K562 (cell line): Measurements from ENCODE around the gene PARD3. TPM values are rescaled to one million over a fixed set of nuclear protein-coding genes. Genes with fewer than 3 reads are reported as not detected.

ENCODE experiments used
- ATAC-seq: fragments of 200-7000 bp; cut with Tn5 transposase; 3 replicates; pipeline ENCODE4 v1.9.1; 2020; ENCODE audit warnings: moderate library complexity
- BruUV-seq: library from RNA; stranded (reverse); fragments of 400-500 nt; replicated peaks from 2 replicates; lab custom pipeline; 2021; lab: Mats Ljungman, UMichigan
- CTCF ChIA-PET: fragments of 300-600 bp; formaldehyde crosslinking; extraction: SDS; loops from one replicate; lab custom pipeline; 2021; ENCODE audit warnings: low intra/inter-chr PET ratio; lab: Yijun Ruan, JAX
- POLR2A ChIA-PET: fragments of 300-600, 350-650 bp; sonication (Branson Sonifier 250); formaldehyde crosslinking; extraction: SDS; loops from one replicate; lab custom pipeline; 2021; ENCODE audit warnings: antibody characterized with exemption, inconsistent platforms; lab: Yijun Ruan, JAX
- DNase-seq, 4 experiments: peaks; one replicate each; pipeline versions ENCODE4 v3.0.0 to v3.0.0-alpha.2; 2011 to 2018; ENCODE audit warnings: low spot score in 3 of 4, mixed read lengths in 3 of 4; ENCODE audit errors: extremely low read depth in 1 of 4
- FAIRE-seq: peaks from 2 replicates; lab custom pipeline; 2011; peaks lifted over from hg19 to GRCh38; lab: Jason Lieb, UNC
- H2AFZ ChIP-seq: 2 replicates; pipeline ENCODE4 v1.6.0; 2011; ENCODE audit warnings: low read depth, low read length, control low read depth, inconsistent platforms
- H3K27ac ChIP-seq: fragments of 200-600 bp; 3 replicates; pipeline ENCODE4 v1.8.0; 2011; ENCODE audit warnings: low read depth, mild to moderate bottlenecking, control low read depth, inconsistent platforms, low read length, moderate library complexity, mixed read lengths; ENCODE audit errors: extremely low read depth
- H3K27me3 ChIP-seq, 2 experiments: fragments of 300-600 bp in 1 of 2; 2 replicates in 1 of 2; 3 replicates in 1 of 2; pipeline versions ENCODE4 v1.6.0 to v1.8.0; 2011; ENCODE audit warnings: inconsistent platforms in 2 of 2, low read length in 2 of 2, mild to moderate bottlenecking in 1 of 2, mixed read lengths in 1 of 2, moderate library complexity in 1 of 2; ENCODE audit not compliant: control insufficient read depth in 2 of 2, insufficient read depth in 2 of 2
- H3K36me3 ChIP-seq: fragments of 300-600 bp; 3 replicates; pipeline ENCODE4 v1.8.0; 2011; ENCODE audit warnings: mild to moderate bottlenecking, low read length, inconsistent platforms; ENCODE audit not compliant: control insufficient read depth, insufficient read depth
- H3K4me1 ChIP-seq, 2 experiments: fragments of 200-600 bp in 1 of 2; replicated peaks in 1 of 2; 2 replicates in 1 of 2; 3 replicates in 1 of 2; pipeline versions ENCODE4 v1.5.1 to v1.8.0; 2011; ENCODE audit warnings: inconsistent platforms in 2 of 2, low read length in 2 of 2, mild to moderate bottlenecking in 1 of 2, mixed read lengths in 1 of 2, moderate library complexity in 1 of 2; ENCODE audit not compliant: control insufficient read depth in 2 of 2, insufficient read depth in 2 of 2
- H3K4me2 ChIP-seq: 2 replicates; pipeline ENCODE4 v1.6.1; 2011; ENCODE audit warnings: low read length, control low read depth, inconsistent platforms, mixed read lengths; ENCODE audit not compliant: insufficient read depth
- H3K4me3 ChIP-seq: fragments of 200-600 bp; sonication (generic), shearing (Covaris generic); 2 replicates; pipeline ENCODE4 v1.5.1; 2016; ENCODE audit warnings: control low read depth, inconsistent platforms
- H3K79me2 ChIP-seq: fragments of 200-600 bp; 3 replicates; pipeline ENCODE4 v1.8.0; 2011; ENCODE audit warnings: low read length, inconsistent platforms; ENCODE audit not compliant: control insufficient read depth, insufficient read depth
- H3K9ac ChIP-seq, 2 experiments: 2 replicates each; pipeline versions ENCODE4 v1.6.0 to v1.6.1; 2011; ENCODE audit warnings: low read depth in 2 of 2, low read length in 2 of 2, control low read depth in 1 of 2, inconsistent platforms in 1 of 2, mild to moderate bottlenecking in 1 of 2, mixed read lengths in 1 of 2; ENCODE audit not compliant: insufficient read depth in 1 of 2
- H3K9me1 ChIP-seq: one replicate; pipeline ENCODE4 v1.6.0; 2011; ENCODE audit warnings: inconsistent platforms, mild to moderate bottlenecking, low read length, moderate library complexity; ENCODE audit not compliant: control insufficient read depth, insufficient read depth
- H3K9me3 ChIP-seq: replicated peaks from 2 replicates; pipeline ENCODE4 v1.5.1; 2011; ENCODE audit warnings: low read depth, low read length, inconsistent platforms; ENCODE audit not compliant: control insufficient read depth, insufficient read depth
- H4K20me1 ChIP-seq: replicated peaks from 2 replicates; pipeline ENCODE4 v1.6.1; 2011; ENCODE audit warnings: low read length, inconsistent platforms, mixed read lengths; ENCODE audit not compliant: control insufficient read depth, insufficient read depth
- BRF1 ChIP-seq: IDR thresholded peaks from 3 replicates; pipeline ENCODE4 v1.6.1; 2011; ENCODE audit warnings: borderline replicate concordance, mild to moderate bottlenecking; ENCODE audit not compliant: insufficient read length; ENCODE audit errors: extremely low read depth
- GTF2E2 ChIP-seq: fragments of 200-800 bp; sonication (Bioruptor generic); IDR thresholded peaks from 2 replicates; pipeline ENCODE4 v1.6.1; 2016; ENCODE audit warnings: missing genetic modification characterization, missing compliant biosample characterization
- HDAC8 ChIP-seq: fragments of 450-650 bp; IDR thresholded peaks from 2 replicates; pipeline ENCODE4 v1.6.1; 2016; ENCODE audit warnings: mild to moderate bottlenecking, missing genetic modification characterization, moderate library complexity, missing compliant biosample characterization
- HNRNPL ChIP-seq: fragments of 200-400 bp; formaldehyde crosslinking; IDR thresholded peaks from 2 replicates; pipeline ENCODE4 v1.6.1; 2017; ENCODE audit warnings: low read depth, mild to moderate bottlenecking, low read length
- NCOA1 ChIP-seq: fragments of 450-650 bp; IDR thresholded peaks from 2 replicates; pipeline ENCODE4 v1.6.1; 2016; ENCODE audit warnings: low read depth
- SMARCA4 ChIP-seq: fragments of 450-650 bp; IDR thresholded peaks from 2 replicates; pipeline ENCODE4 v1.6.1; 2016
- SMARCC2 ChIP-seq: fragments of 450-650 bp; IDR thresholded peaks from 2 replicates; pipeline ENCODE4 v1.6.1; 2017; ENCODE audit warnings: antibody characterized with exemption, moderate library complexity, mild to moderate bottlenecking, low read depth
- SMARCE1 ChIP-seq: fragments of 450-650 bp; IDR thresholded peaks from 2 replicates; pipeline ENCODE4 v1.7.1; 2016; ENCODE audit warnings: mild to moderate bottlenecking
- SPI1 ChIP-seq: IDR thresholded peaks from 2 replicates; pipeline ENCODE4 v1.6.1; 2011; ENCODE audit warnings: low read depth, low read length, control low read depth, borderline replicate concordance
- TAF9B ChIP-seq: fragments of 450-650 bp; IDR thresholded peaks from 2 replicates; pipeline ENCODE4 v1.6.1; 2018; ENCODE audit warnings: mild to moderate bottlenecking; ENCODE audit not compliant: partially characterized antibody
- THAP7 ChIP-seq: fragments of 250-450 bp; sonication (Bioruptor Pico); IDR thresholded peaks from 2 replicates; pipeline ENCODE4 v1.5.0; 2021
- ZFP91 ChIP-seq: sonication (generic); formaldehyde crosslinking; IDR thresholded peaks from 2 replicates; pipeline ENCODE4 v1.8.0; 2022; ENCODE audit warnings: mild to moderate bottlenecking, missing genetic modification reagents
- ZNF212 ChIP-seq: fragments of 450-650 bp; formaldehyde crosslinking; IDR thresholded peaks from 2 replicates; pipeline ENCODE4 v1.4.0; 2020; ENCODE audit warnings: mild to moderate bottlenecking
- ZNF224 ChIP-seq: sonication (generic); formaldehyde crosslinking; IDR thresholded peaks from 2 replicates; pipeline ENCODE4 v1.8.0; 2022; ENCODE audit warnings: mild to moderate bottlenecking, missing genetic modification reagents
- WGBS: fragments of 100-300 bp; shearing (Covaris generic); methylation state at CpG from one replicate; pipeline ENCODE4 v1.1.6; 2016; ENCODE audit warnings: low coverage, mixed read lengths; ENCODE audit not compliant: insufficient coverage; ENCODE audit errors: missing lambda C conversion rate; 5-methylcytosine and 5-hydroxymethylcytosine counted together
- in situ Hi-C: fragments of 300-500 bp; cut with MboI; formaldehyde crosslinking; loops from 4 replicates; pipeline ENCODE4 v1.15.0; 2018; ENCODE audit warnings: inconsistent platforms, mixed read lengths
- intact Hi-C: fragments of 100-400 bp; cut with micrococcal nuclease; formaldehyde crosslinking; loops from 2 replicates; pipeline ENCODE4 v1.14.2; 2022
- polyA plus RNA-seq, 8 experiments: library from polyadenylated mRNA; depleted of rRNA in 4 of 8; stranded (reverse) in 5 of 8; unstranded in 3 of 8; fragments of >200 nt; fragmentation: Nextera tagmentation in 2 of 8; fragmentation: Illumina TruSeq in 1 of 8; extraction: Ambion mirVana in 2 of 8; extraction: Trizol in 1 of 8; gene quantifications; 2 replicates each; pipeline versions ENCODE4 v1.2.1 to v1.2.3, GENCODE V29; 2011 to 2014; ENCODE audit warnings: inconsistent platforms in 1 of 8, missing spikeins in 1 of 8
- total RNA-seq, 7 experiments: library from RNA; depleted of rRNA in 6 of 7; stranded (reverse); fragments of >200 nt in 6 of 7; fragmentation: Illumina TruSeq in 2 of 7; extraction: Trizol in 2 of 7; gene quantifications; 2 replicates each; pipeline versions ENCODE4 v1.2.1 to v1.2.3, GENCODE V29; 2011 to 2021; ENCODE audit warnings: low replicate concordance in 1 of 7

Gene PARD3
- total and polyA plus RNA-seq, 9 of the 15 experiments (the other 6 are each of a cell fraction or from before 2014, with no cell fraction given), result 2.7 to 11.7 (median 7.7) TPM

GRCh38 chr10:34486008-34486407 lies 329.1 kb downstream of the PARD3 start:
- ATAC-seq, result no peak
- BruUV-seq, result no TSS peak
- POLR2A ChIA-PET, result no interaction called here

GRCh38 chr10:34484164-34484563 lies 330.9 kb downstream of the PARD3 start:
- WGBS, result 9% methylated on average over 4 of the region's 4 CpGs
- TF ChIP-seq GTF2E2 (tag), result no peak
- no peak for TF ChIP-seq HDAC8 (tag)
- TF ChIP-seq HNRNPL, result no peak
- no peak for TF ChIP-seq ZNF224
- no peak for TF ChIP-seq SMARCC2
- no peak for TF ChIP-seq THAP7 (CRISPR knock-in tag)
- TF ChIP-seq SMARCE1, result no peak
- TF ChIP-seq ZNF212 (CRISPR knock-in tag), result no peak
- TF ChIP-seq BRF1, result no peak
- no peak for TF ChIP-seq NCOA1
- no peak for TF ChIP-seq SPI1
- TF ChIP-seq TAF9B, result no peak

More at GRCh38 chr10:34486008-34486407, 329.1 kb downstream of the PARD3 start:
- no peak for TF ChIP-seq SMARCA4
- TF ChIP-seq ZFP91 (CRISPR knock-in tag), result no peak
- no peaks in the 10 kb centered on the region for H3K36me3 ChIP-seq
- H3K9me1 ChIP-seq, result no peaks in the 10 kb centered on the region
- intact Hi-C loops (no loop called here), in situ Hi-C loops (no loop called here)
- no peak overlapping the region for H3K27ac ChIP-seq
- H3K4me2 ChIP-seq, result no peak overlapping the region
- no peak overlapping the region for H2AFZ ChIP-seq
- H3K79me2 ChIP-seq, result no peaks in the 10 kb centered on the region
- no peak overlapping the region for H3K4me3 ChIP-seq
- H3K9me3 ChIP-seq, result no peaks in the 10 kb centered on the region
- 17% methylated on average over 5 of the region's 5 CpGs for WGBS
- no peak overlapping the region for H3K9ac ChIP-seq
- no peaks in the 10 kb centered on the region for H3K27me3 ChIP-seq
- no peak for FAIRE-seq
- no peak for DNase-seq
- CTCF ChIA-PET, result no interaction called here
- H4K20me1 ChIP-seq, result no peaks in the 10 kb centered on the region
- H3K4me1 ChIP-seq, result peaks cover 0 to 5% of the 10 kb centered on the region in 2 experiments; a peak in 1 of 5 replicates

More at GRCh38 chr10:34484164-34484563, 330.9 kb downstream of the PARD3 start:
- no peak for FAIRE-seq
- no peak overlapping the region for H3K27ac ChIP-seq
- H3K9me3 ChIP-seq, result no peaks in the 10 kb centered on the region
- H3K79me2 ChIP-seq, result no peaks in the 10 kb centered on the region
- POLR2A ChIA-PET, result no interaction called here
- no peak overlapping the region for H3K9ac ChIP-seq
- intact Hi-C loops (no loop called here), in situ Hi-C loops (no loop called here)
- no peaks in the 10 kb centered on the region; a peak in 1 of 5 replicates for H3K27me3 ChIP-seq
- ATAC-seq, result no peak
- CTCF ChIA-PET, result no interaction called here
- peaks cover 0 to 5% of the 10 kb centered on the region in 2 experiments; a peak in 1 of 5 replicates for H3K4me1 ChIP-seq
- no peak overlapping the region for H3K4me3 ChIP-seq
- H3K9me1 ChIP-seq, result no peaks in the 10 kb centered on the region
- H3K36me3 ChIP-seq, result no peaks in the 10 kb centered on the region
- no peak overlapping the region for H2AFZ ChIP-seq
- 0 out of 2 replicates have a peak, but pooled peaks cover 5% of the 10 kb centered on the region for H4K20me1 ChIP-seq
- H3K4me2 ChIP-seq, result no peak overlapping the region
- BruUV-seq, result no TSS peak
- DNase-seq, result no peak
